GM10266 (cell line): ENCODE measurements around the gene TRIM3.

Experiments
- DNase-seq: peaks from one replicate; pipeline ENCODE4 v3.0.0; 2012; ENCODE audit errors: extremely low spot score
- CTCF ChIP-seq: IDR thresholded peaks from 2 replicates; pipeline ENCODE4 v1.5.1; 2012; ENCODE audit warnings: mild to moderate bottlenecking, low read depth; ENCODE audit not compliant: control insufficient read depth, insufficient read depth; ENCODE audit errors: missing control alignments

The TRIM3 gene

DNA sequence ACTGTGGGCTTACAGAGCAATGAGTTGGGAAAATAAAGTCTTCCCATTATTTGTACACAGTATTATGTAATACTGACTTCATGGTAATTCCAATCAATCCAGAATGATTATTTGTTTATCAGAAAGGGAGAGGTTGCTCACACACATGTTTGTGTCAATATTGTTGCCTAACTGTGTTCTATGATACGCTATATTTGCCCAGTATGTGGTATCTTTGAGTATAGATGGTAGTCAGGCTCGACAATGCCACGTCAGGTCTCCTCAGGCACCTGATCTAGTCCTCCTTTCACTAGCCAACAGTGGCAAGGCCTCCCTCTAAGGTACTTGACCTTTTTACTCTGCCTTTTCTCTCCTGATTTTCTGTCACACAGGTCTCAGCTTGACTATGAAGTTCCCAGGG is 28.6 kb upstream of the TRIM3 start:
- no peak for TF ChIP-seq CTCF
- DNase-seq: no peak

DNA sequence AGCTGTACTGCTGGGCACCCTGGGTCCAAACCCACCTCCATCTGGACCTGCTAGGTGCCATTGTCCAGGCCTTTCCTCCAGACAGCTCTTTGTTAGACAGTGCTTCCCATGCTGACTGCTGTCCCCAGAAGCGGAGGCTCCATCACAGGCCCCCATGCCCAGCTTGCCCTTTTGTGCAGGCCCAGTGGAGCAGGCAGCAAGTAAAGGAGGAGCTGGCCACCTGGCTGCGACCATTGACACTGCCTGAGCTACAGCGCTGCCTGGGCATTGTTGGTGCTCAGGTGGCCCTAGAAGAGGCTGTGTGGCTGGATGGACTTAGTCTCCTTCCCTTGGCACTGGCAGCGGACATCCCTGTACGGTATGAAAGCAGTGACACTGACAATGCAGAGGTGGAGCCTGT is 24.8 kb upstream of the TRIM3 start:
- DNase-seq: no peak
- no peak for TF ChIP-seq CTCF

GRCh38 chr11:6498121-6498520 is 24.4 kb upstream of the TRIM3 start:
- no peak for TF ChIP-seq CTCF
- no peak for DNase-seq

GRCh38 chr11:6497069-6497839 is 23.5 kb upstream of the TRIM3 start, which contains the start of gene DNHD1:
Gene DNHD1, plus strand, starts transcription at chr11:6497280. Its CDS starts 936 bp downstream, at chr11:6498216.
- TF ChIP-seq CTCF: no peak
- no peak for DNase-seq

DNA sequence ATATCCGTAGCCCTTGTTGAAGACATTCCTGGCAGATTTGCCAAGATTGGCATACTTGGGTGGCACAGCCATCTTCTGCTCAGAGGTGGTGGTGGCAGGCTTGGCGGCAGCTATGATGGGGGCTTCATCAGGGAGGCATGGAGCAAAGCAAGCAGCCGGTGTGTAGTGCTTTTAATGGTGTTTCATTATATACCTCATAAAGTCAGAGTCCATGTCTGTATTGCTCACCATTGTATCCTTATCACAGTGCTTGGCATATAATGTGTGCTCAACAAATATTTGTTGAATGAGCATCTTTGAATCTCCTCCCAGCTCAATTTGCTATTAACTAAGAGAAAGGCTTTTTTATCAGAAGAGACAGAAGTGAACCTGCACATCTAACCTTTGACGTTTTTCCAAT is 15.6 kb upstream of the TRIM3 start:
- DNase-seq: no peak
- no peak for TF ChIP-seq CTCF

DNA sequence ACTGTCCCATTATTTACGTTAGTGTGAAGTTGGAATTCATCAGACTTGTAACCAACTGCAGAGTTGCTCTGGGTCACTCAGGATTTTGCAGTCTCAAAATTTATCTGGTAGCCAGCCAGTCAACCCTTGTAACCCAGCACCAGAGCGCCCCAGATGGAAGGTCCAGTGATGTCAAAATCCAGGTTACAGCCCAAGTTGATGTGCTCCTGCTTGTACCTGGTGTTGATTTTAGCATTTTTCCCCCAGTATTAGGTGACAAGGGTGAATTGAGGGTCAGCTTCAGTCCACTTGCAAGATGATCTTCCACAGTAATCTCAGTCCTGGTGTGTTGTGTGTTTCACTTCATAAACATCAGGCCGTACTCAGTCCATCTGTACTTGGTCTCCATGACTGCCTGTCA is 15.1 kb upstream of the TRIM3 start:
- TF ChIP-seq CTCF: no peak
- DNase-seq: no peak

GRCh38 chr11:6488342-6488741 is 14.6 kb upstream of the TRIM3 start:
- no peak for TF ChIP-seq CTCF
- no peak for DNase-seq
